Measurements from ENCODE around the gene MAP4K4.

GRCh38 chr2:101745711-101746694, 48.5 kb downstream of the MAP4K4 start:
- TF ChIP-seq ZNF274 (IDR thresholded peaks at IDR 0.05; ENCODE audit: low read depth, low read length) (no peak), YY1 (IDR thresholded peaks at IDR 0.05; ENCODE audit: insufficient read depth, insufficient read length) (no peak), SUZ12 (IDR thresholded peaks at IDR 0.05; ENCODE audit: extremely low read depth, insufficient read depth, insufficient read length) (no peak)
